HUES64 (cell line): ENCODE data around the gene NR1D1.

Experiments used
- H3K27ac ChIP-seq: 2 replicates; pipeline ENCODE4 v1.7.0; 2013; ENCODE audit warnings: low read depth, low read length, inconsistent platforms
- H3K27me3 ChIP-seq: 2 replicates; pipeline ENCODE4 v1.6.1; 2013; ENCODE audit warnings: mild to moderate bottlenecking, low read length; ENCODE audit not compliant: insufficient read depth
- H3K36me3 ChIP-seq: 2 replicates; pipeline ENCODE4 v1.6.1; 2013; ENCODE audit warnings: mild to moderate bottlenecking, low read length; ENCODE audit not compliant: insufficient read depth
- H3K4me1 ChIP-seq: 2 replicates; pipeline ENCODE4 v1.6.1; 2013; ENCODE audit warnings: mild to moderate bottlenecking, low read length, moderate library complexity; ENCODE audit not compliant: insufficient read depth
- H3K4me3 ChIP-seq: 2 replicates; pipeline ENCODE4 v1.5.1; 2013; ENCODE audit warnings: mild to moderate bottlenecking, low read length, moderate library complexity
- H3K9ac ChIP-seq: 2 replicates; pipeline ENCODE4 v1.6.1; 2013; ENCODE audit warnings: mild to moderate bottlenecking, low read depth, low read length
- H3K9me3 ChIP-seq: 2 replicates; pipeline ENCODE4 v1.6.1; 2013; ENCODE audit warnings: low read depth, low read length; ENCODE audit not compliant: insufficient read depth
- WGBS: fragments of 150-250, 120-280 bp; methylation state at CpG from one replicate; pipeline ENCODE4 v1.1.7; 2013; ENCODE audit warnings: missing lambda C conversion rate; 5-methylcytosine and 5-hydroxymethylcytosine counted together

Gene NR1D1

DNA sequence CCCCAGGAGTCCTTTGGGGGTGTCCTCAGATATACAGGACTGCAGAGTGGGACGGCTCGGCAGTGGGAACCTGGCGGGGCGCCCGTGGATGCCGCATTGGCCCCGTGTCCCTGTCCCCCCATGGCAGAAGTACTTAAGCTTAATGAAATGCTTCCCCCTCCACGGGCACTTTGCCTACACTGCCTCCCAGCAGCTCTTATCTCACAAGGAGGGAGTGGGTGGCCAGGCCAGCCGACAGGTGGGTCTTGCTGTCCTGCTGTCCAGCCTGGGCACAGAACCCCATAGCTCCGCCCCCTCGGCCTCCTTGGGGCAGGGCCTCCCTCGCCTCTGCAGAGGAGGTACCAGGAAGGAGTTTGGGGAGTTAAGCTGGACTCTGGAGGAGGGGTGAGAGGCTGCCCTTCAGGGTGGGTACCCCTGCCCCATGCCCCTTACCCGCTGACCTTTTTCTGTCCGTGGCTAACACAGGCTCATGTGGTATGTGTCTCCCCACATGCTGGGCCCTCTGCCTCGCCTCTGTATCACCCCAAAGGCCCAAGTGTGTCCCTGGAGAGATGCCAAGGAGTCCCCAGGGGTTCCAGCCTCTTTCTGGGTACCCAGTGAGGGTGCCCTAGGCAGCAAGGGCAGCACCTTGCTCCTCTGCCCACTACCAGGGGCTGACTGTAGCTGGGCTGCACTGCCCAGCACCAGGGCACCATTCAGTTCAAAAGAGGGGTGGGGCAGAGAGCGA is 28.9 kb downstream of the NR1D1 start:
- no peaks in the 10 kb centered on the region for H3K27me3 ChIP-seq
- no peak overlapping the region for H3K9ac ChIP-seq
- H3K4me1 ChIP-seq: peaks cover 38% of the 10 kb centered on the region
- 81% methylated on average over 16 of the region's 16 CpGs for WGBS
- H3K9me3 ChIP-seq: no peaks in the 10 kb centered on the region
- no peaks in the 10 kb centered on the region for H3K36me3 ChIP-seq
- no peak overlapping the region for H3K4me3 ChIP-seq
- H3K27ac ChIP-seq: no peak overlapping the region

DNA sequence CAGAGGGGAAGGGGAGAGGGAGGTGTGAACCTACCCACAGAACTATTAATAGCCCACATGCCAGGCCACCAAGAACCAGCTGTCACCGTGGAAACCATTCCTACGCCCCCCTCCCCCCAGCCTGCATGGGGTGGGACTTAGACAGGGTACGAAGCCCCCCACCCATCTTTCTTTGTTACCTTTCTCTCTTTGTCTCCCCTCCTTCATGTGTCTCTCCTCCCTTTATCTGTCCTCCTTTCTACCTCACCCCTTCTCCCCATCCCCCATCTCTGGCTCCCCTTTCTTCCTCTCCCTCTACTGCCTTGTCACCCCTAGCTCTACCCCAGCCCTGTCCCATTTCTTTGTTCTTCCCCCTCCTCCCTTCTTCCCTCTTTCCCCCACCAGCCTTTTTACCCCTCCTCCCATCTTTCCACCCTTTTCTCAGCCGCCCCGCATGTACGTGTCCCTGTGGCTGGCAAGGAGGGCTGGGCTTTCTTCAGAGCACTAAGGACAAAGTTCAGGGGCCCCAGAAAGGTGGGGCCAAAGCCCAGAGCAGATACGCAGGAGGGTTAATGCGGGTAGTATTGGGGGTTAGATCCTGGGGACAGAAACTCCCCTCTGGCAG is 29.6 kb downstream of the NR1D1 start:
- WGBS: 52% methylated on average over 8 of the region's 8 CpGs
- Histone ChIP-seq H3K9ac (no peak overlapping the region), H3K4me3 (no peak overlapping the region), H3K36me3 (no peaks in the 10 kb centered on the region), H3K9me3 (no peaks in the 10 kb centered on the region), H3K27ac (no peak overlapping the region), H3K4me1 (peaks cover 40% of the 10 kb centered on the region), H3K27me3 (no peaks in the 10 kb centered on the region)

DNA sequence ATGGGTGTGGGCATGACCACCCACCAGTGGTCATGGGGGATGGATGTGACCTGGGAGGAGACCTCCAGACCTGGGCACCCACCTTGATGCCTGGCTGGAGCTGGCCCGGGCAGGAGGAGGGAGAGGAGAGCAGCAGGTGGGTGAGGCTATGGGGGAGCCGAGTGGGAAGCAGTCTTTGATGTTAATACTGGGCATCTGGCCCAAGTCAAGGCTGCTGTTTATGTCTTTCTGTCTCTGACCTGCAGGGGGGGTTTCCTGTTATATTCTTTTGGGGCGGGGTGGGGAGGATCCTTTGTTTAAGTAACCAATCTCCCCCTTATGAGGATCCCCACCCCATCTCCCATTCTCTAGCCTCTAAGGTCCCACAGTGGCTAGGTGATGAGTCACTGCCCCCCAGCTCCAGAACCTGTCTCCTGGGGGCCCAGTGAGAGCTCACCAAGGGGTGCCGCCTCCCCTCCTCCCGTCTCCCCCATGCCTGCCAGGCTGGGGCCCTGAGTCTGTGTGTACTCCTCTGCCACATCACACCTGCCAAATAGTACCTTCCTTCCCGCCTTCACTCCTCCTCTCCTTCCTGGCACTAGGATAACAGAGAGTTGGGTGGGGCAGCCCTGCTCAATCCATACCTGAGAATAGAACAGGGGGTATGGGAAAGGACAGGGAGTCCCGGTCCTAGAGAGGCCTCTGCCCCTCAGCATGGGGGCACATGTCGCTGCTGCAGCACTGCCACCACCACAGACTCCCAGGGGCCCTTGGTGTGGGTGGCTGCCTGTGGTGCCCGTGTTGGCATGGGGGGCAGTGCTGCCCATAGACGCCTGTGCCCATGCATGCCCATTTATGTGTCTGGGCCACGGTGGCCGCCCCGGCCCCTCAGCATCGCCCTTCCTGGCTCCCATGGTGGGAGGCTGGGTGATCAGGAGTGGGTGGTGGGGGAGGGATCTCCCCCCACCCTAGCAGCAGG is 30.4 kb downstream of the NR1D1 start:
- H3K36me3 ChIP-seq: no peaks in the 10 kb centered on the region
- no peak overlapping the region for H3K9ac ChIP-seq
- 60% methylated on average over 11 of the region's 14 CpGs for WGBS
- H3K4me3 ChIP-seq: no peak overlapping the region
- H3K9me3 ChIP-seq: no peaks in the 10 kb centered on the region
- no peaks in the 10 kb centered on the region for H3K27me3 ChIP-seq
- H3K4me1 ChIP-seq: peaks cover 43% of the 10 kb centered on the region
- no peak overlapping the region for H3K27ac ChIP-seq

DNA sequence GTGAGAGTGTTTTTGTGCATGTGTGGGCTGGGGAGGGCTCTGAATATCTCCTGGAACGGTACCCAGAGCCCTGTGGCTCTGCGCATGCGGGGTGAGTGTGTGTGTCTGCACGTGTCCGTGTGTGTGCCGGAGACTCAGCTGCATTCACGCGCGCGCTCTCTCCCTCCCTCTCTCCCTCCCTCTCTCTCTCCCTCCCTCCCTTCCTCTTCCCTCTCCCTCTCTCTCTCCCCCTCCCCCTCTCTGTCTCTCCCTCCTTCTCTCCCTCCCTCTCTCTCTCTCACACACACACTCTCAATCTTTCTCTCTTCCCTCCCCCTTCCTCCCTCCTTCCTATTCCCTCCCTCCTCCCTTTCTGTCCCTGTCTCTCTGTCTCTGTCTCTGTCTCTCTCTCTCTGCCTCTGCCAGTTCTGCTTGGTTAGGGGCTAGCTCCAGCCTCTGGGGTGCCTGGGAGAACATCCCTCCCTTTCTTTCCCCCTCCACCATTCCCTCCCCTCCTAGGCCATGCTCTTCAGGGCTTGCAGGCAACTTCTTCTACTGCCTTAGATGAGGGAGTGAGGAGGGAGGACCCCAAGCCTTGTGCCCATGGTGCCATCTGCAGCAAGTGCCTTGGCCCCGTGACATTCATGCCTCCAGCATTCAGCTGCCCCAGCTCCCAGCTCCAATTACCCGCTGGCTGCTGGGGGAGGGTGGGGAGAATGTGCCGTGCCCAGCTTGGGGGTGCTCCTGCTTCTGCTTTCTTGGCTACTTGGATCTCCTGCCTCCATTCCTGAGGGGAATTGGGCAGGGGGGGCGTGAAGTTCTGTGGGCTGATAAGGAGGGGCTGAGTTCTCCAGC is 31.3 kb downstream of the NR1D1 start:
- peaks cover 6% of the 10 kb centered on the region for H3K27me3 ChIP-seq
- 25% methylated on average over 14 of the region's 14 CpGs for WGBS
- H3K9ac ChIP-seq: no peak overlapping the region
- no peaks in the 10 kb centered on the region for H3K9me3 ChIP-seq
- peaks cover 52% of the 10 kb centered on the region for H3K4me1 ChIP-seq
- no peaks in the 10 kb centered on the region for H3K36me3 ChIP-seq
- no peak overlapping the region for H3K27ac ChIP-seq
- peak overlapping the region; percentile 44 for H3K4me3 ChIP-seq

DNA sequence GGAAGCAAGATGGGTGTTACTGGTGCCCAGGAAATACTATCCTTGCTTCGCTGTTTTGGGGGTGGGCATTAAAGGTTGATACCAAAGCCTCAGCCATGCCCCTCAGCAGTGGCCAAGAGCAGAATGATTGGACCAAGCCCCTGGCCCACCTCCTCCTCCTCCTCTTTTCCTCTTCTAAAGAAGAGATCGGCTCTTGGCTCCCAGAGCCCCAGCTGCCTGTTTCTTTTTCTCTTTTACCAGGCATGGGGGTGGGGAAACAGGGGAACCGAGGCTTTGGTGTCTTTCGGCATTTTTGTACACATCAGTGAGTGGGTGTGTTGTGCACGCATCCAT is 31.8 kb downstream of the NR1D1 start:
- peak overlapping the region; percentile 44 for H3K4me3 ChIP-seq
- H3K36me3 ChIP-seq: no peaks in the 10 kb centered on the region
- no peaks in the 10 kb centered on the region for H3K9me3 ChIP-seq
- peaks cover 11% of the 10 kb centered on the region for H3K27me3 ChIP-seq
- H3K4me1 ChIP-seq: peaks cover 58% of the 10 kb centered on the region
- H3K9ac ChIP-seq: no peak overlapping the region
- WGBS: 35% methylated on average over 5 of the region's 5 CpGs
- no peak overlapping the region for H3K27ac ChIP-seq

GRCh38 chr17:40068129-40068581 is 32.2 kb downstream of the NR1D1 start:
- Histone ChIP-seq H3K27me3 (peaks cover 13% of the 10 kb centered on the region), H3K4me1 (peaks cover 59% of the 10 kb centered on the region), H3K9me3 (no peaks in the 10 kb centered on the region), H3K9ac (no peak overlapping the region), H3K4me3 (no peak overlapping the region), H3K36me3 (no peaks in the 10 kb centered on the region), H3K27ac (no peak overlapping the region)
- WGBS: 84% methylated on average over 4 of the region's 4 CpGs

DNA sequence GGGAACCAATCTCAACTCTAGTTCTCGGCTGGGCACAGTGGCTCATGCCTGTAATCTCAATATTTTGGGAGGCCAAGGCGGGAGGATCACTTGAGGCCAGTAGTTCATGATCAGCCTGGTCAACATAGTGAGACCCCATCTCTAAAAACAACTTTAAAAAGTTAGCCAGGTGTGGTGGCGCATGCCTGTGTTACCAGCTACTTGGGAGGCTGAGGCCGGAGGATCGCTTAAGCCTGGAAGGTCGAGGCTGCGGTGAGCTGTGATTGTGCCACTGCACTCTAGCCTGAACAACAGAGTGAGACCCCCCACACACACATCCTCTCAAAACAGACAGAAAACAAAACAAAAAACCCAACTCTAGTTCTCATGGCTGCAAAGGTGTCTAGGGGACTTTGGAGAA is 32.7 kb downstream of the NR1D1 start:
- no peak overlapping the region for H3K9ac ChIP-seq
- no peaks in the 10 kb centered on the region for H3K36me3 ChIP-seq
- 98% methylated on average over 7 of the region's 7 CpGs for WGBS
- no peaks in the 10 kb centered on the region for H3K9me3 ChIP-seq
- H3K4me1 ChIP-seq: peaks cover 59% of the 10 kb centered on the region
- no peak overlapping the region for H3K4me3 ChIP-seq
- H3K27ac ChIP-seq: no peak overlapping the region
- H3K27me3 ChIP-seq: peaks cover 13% of the 10 kb centered on the region

GRCh38 chr17:40065769-40066510 is 34.4 kb downstream of the NR1D1 start:
- Histone ChIP-seq H3K9ac (no peak overlapping the region), H3K4me1 (peaks cover 58% of the 10 kb centered on the region), H3K4me3 (no peak overlapping the region), H3K36me3 (no peaks in the 10 kb centered on the region), H3K9me3 (no peaks in the 10 kb centered on the region), H3K27me3 (peaks cover 20% of the 10 kb centered on the region), H3K27ac (no peak overlapping the region)
- WGBS: 67% methylated on average over 11 of the region's 11 CpGs

GRCh38 chr17:40064971-40065768 is 35.2 kb downstream of the NR1D1 start:
- H3K36me3 ChIP-seq: no peaks in the 10 kb centered on the region
- H3K9ac ChIP-seq: no peak overlapping the region
- WGBS: 33% methylated on average over 8 of the region's 10 CpGs
- H3K9me3 ChIP-seq: no peaks in the 10 kb centered on the region
- peaks cover 51% of the 10 kb centered on the region for H3K4me1 ChIP-seq
- H3K27ac ChIP-seq: no peak overlapping the region
- peak overlapping the region; percentile 24 for H3K4me3 ChIP-seq
- H3K27me3 ChIP-seq: peaks cover 20% of the 10 kb centered on the region
